GM12878 (cell line): Measurements from ENCODE around the gene SENP6. TPM values are rescaled to one million over a fixed set of nuclear protein-coding genes. Genes with fewer than 3 reads are reported as not detected.

Experiments used
- BHLHE40 ChIP-seq, 2 experiments: fragments of 450-650 bp in 1 of 2; IDR thresholded peaks; 2 replicates each; pipeline ENCODE4 v1.6.1; 2011 to 2017; ENCODE audit warnings: low read depth in 2 of 2, borderline replicate concordance in 1 of 2, improper control_type of control experiment in 1 of 2, low read length in 1 of 2, mild to moderate bottlenecking in 1 of 2
- BRCA1 ChIP-seq: IDR thresholded peaks from 2 replicates; pipeline ENCODE4 v1.6.1; 2011; ENCODE audit warnings: low read depth, low read length, improper control_type of control experiment
- CEBPB ChIP-seq, 2 experiments: fragments of 150-350 bp in 1 of 2; IDR thresholded peaks; 2 replicates each; pipeline ENCODE4 v1.6.1; 2012 to 2014; ENCODE audit warnings: low read depth in 2 of 2, low read length in 2 of 2, borderline replicate concordance in 1 of 2, inconsistent platforms in 1 of 2
- FOXK2 ChIP-seq: fragments of 450-650 bp; IDR thresholded peaks from 2 replicates; pipeline ENCODE4 v1.6.1; 2017; ENCODE audit warnings: mild to moderate bottlenecking, moderate library complexity
- FOXM1 ChIP-seq: IDR thresholded peaks from 2 replicates; pipeline ENCODE4 v1.6.1; 2012; ENCODE audit warnings: low read depth, mild to moderate bottlenecking, inconsistent platforms, low read length, moderate library complexity
- JUNB ChIP-seq: IDR thresholded peaks from 2 replicates; pipeline ENCODE4 v1.6.1; 2016; ENCODE audit warnings: antibody characterized with exemption, mild to moderate bottlenecking
- JUND ChIP-seq: IDR thresholded peaks from 2 replicates; pipeline ENCODE4 v1.6.1; 2012; ENCODE audit warnings: low read depth, mild to moderate bottlenecking, low read length, improper control_type of control experiment, moderate library complexity
- MAX ChIP-seq: IDR thresholded peaks from 2 replicates; pipeline ENCODE4 v1.6.1; 2012; ENCODE audit warnings: low read depth, low read length, improper control_type of control experiment
- MLLT1 ChIP-seq: fragments of 450-650 bp; IDR thresholded peaks from 2 replicates; pipeline ENCODE4 v1.6.1; 2016; ENCODE audit warnings: mild to moderate bottlenecking
- MXI1 ChIP-seq: fragments of 150-350 bp; IDR thresholded peaks from 2 replicates; pipeline ENCODE4 v1.6.1; 2011; ENCODE audit warnings: low read depth, mild to moderate bottlenecking, inconsistent platforms, low read length, improper control_type of control experiment
- NBN ChIP-seq: fragments of 450-650 bp; IDR thresholded peaks from 2 replicates; pipeline ENCODE4 v1.6.1; 2016
- RB1 ChIP-seq: fragments of 450-650 bp; formaldehyde crosslinking; IDR thresholded peaks from 2 replicates; pipeline ENCODE4 v1.6.1; 2017; ENCODE audit warnings: mild to moderate bottlenecking, borderline replicate concordance
- SKIL ChIP-seq: fragments of 450-650 bp; IDR thresholded peaks from 2 replicates; pipeline ENCODE4 v1.6.1; 2017; ENCODE audit warnings: mild to moderate bottlenecking, low read depth, inconsistent platforms; ENCODE audit not compliant: poor library complexity, severe bottlenecking
- TCF3 ChIP-seq: IDR thresholded peaks from 2 replicates; pipeline ENCODE4 v1.6.1; 2012; ENCODE audit warnings: low read depth, mild to moderate bottlenecking, low read length, borderline replicate concordance; ENCODE audit not compliant: insufficient read depth
- WRNIP1 ChIP-seq: IDR thresholded peaks from 2 replicates; pipeline ENCODE4 v1.6.1; 2011; ENCODE audit warnings: low read depth, low read length, improper control_type of control experiment, borderline replicate concordance
- ZBED1 ChIP-seq: IDR thresholded peaks from 2 replicates; pipeline ENCODE4 v1.6.1; 2016; ENCODE audit warnings: borderline replicate concordance
- polyA plus RNA-seq, 11 experiments: library from polyadenylated mRNA; depleted of rRNA in 4 of 11; unstranded in 6 of 11; stranded (reverse) in 5 of 11; fragments of >200 nt; fragmentation: Nextera tagmentation in 4 of 11; fragmentation: Illumina TruSeq in 1 of 11; extraction: Ambion mirVana in 4 of 11; extraction: Trizol in 1 of 11; gene quantifications; 1 replicate in 1 of 11; 2 replicates in 10 of 11; pipeline versions ENCODE4 v1.2.1 to v1.2.3, GENCODE V29; 2011 to 2016; ENCODE audit warnings: inconsistent platforms in 2 of 11, missing spikeins in 2 of 11, low read depth in 1 of 11
- total RNA-seq, 4 experiments: library from RNA; depleted of rRNA in 3 of 4; stranded (reverse); fragments of >200 nt in 3 of 4; fragmentation: Illumina TruSeq in 1 of 4; extraction: Trizol in 1 of 4; gene quantifications; 2 replicates each; pipeline versions ENCODE4 v1.2.1 to v1.2.3, GENCODE V29; 2013 to 2021
- TF ChIP-seq, protein P1 (sequence below): fragments of 450-650 bp; IDR thresholded peaks from 2 replicates; pipeline ENCODE4 v1.6.1; 2017; ENCODE audit warnings: mild to moderate bottlenecking
- TF ChIP-seq, protein P2 (sequence below): fragments of 450-650 bp; IDR thresholded peaks from 2 replicates; pipeline ENCODE4 v1.6.1; 2017; ENCODE audit warnings: borderline replicate concordance

Gene SENP6
- total and polyA plus RNA-seq, 10 of the 15 experiments (the other 5 are each of a cell fraction or from before 2014, with no cell fraction given), result 10.7 to 70.0 (median 42.3) TPM

DNA sequence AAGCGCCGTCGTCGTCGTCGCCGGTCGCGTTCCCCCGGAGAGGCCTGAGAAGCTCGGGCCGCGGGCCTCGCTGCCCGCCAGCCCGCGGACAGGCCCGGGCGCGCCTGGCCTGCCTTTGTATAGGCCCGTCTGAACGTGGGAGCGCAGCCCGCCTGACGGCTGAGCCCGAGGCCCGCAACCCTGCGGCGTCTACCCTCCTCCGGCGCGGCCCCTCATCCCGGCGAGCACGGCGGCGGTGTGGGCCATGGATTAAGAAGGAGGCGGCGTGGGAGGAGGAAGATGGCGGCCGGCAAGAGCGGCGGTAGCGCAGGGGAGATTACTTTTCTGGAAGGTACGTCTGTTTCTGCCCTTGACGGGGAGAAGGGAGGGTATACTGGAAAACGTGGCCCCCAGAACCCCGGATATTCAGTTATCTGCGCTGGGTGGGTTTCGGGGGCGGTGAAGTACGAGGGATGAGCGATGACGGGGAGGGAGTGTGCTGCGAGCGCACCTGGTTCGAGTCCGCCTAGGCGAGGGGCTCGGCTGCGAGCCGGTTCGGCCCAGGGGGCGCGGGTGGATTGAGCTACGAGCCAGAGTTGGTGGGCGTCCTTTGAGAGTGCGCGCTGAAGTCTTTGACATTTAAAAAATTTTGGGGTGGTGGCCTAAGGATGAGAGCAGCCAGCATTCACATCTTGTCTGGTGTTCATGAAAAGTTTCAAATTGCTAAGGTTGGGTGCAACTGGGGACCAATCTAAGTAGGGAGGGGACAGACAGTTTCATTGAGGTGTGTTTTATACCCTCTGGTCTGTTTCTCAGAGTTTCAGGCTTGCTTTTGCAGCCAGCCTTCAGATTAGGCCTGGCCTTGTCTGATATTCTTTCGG is 796 bp downstream of the SENP6 start (continued):
- peak; percentile 48; the same call in 1 of the 2 replicates for TF ChIP-seq MLLT1
- TF ChIP-seq WRNIP1, result no peak
- TF ChIP-seq, protein P1, sequence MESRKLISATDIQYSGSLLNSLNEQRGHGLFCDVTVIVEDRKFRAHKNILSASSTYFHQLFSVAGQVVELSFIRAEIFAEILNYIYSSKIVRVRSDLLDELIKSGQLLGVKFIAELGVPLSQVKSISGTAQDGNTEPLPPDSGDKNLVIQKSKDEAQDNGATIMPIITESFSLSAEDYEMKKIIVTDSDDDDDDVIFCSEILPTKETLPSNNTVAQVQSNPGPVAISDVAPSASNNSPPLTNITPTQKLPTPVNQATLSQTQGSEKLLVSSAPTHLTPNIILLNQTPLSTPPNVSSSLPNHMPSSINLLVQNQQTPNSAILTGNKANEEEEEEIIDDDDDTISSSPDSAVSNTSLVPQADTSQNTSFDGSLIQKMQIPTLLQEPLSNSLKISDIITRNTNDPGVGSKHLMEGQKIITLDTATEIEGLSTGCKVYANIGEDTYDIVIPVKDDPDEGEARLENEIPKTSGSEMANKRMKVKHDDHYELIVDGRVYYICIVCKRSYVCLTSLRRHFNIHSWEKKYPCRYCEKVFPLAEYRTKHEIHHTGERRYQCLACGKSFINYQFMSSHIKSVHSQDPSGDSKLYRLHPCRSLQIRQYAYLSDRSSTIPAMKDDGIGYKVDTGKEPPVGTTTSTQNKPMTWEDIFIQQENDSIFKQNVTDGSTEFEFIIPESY, result no peak
- no peak for TF ChIP-seq BRCA1
- no peak for TF ChIP-seq JUNB
- no peak; the same call in 1 of the 2 replicates for TF ChIP-seq MAX
- TF ChIP-seq MXI1, result peak; percentile 12; the same call in 1 of the 2 replicates
- TF ChIP-seq NBN, result 0 out of 2 replicates have a peak, but pooled peaks have one; percentile 27
- TF ChIP-seq, protein P2, sequence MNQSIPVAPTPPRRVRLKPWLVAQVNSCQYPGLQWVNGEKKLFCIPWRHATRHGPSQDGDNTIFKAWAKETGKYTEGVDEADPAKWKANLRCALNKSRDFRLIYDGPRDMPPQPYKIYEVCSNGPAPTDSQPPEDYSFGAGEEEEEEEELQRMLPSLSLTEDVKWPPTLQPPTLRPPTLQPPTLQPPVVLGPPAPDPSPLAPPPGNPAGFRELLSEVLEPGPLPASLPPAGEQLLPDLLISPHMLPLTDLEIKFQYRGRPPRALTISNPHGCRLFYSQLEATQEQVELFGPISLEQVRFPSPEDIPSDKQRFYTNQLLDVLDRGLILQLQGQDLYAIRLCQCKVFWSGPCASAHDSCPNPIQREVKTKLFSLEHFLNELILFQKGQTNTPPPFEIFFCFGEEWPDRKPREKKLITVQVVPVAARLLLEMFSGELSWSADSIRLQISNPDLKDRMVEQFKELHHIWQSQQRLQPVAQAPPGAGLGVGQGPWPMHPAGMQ, result no peak
- TF ChIP-seq CEBPB (IDR thresholded peaks at IDR 0.05; ENCODE audit: borderline replicate concordance in 1 of 2, low read depth in 2 of 2, low read length in 2 of 2), result no peak
- TF ChIP-seq ZBED1, result no peak
- TF ChIP-seq JUND, result no peak
- TF ChIP-seq SKIL, result no peak
- TF ChIP-seq TCF3, result no peak
- TF ChIP-seq RB1, result no peak
- no peak for TF ChIP-seq BHLHE40 (IDR thresholded peaks at IDR 0.05; ENCODE audit: borderline replicate concordance in 1 of 2, low read depth in 2 of 2, low read length in 1 of 2)
- 0 out of 2 replicates have a peak, but pooled peaks have one; percentile 29 for TF ChIP-seq FOXM1
- no peak for TF ChIP-seq FOXK2
